Measurements from ENCODE around the gene OR1A1. TPM values are rescaled to one million over a fixed set of nuclear protein-coding genes. Genes with fewer than 3 reads are reported as not detected.
"Not testable (repeated sequence)": the region's sequence is repeated elsewhere in the genome, so short reads cannot be mapped to it uniquely, and the experiment has no call there.

OR1A1 gene
- total RNA-seq (2014; rRNA removed; shearing (Covaris generic)), result not detected in 2 replicates

GRCh38 chr17:3207367-3207766 is at the start of gene OR1A1:
TSS of gene OR1A1 (plus strand) at chr17:3207667. CDS start at chr17:3215621, 7,954 bp downstream.
- DNase-seq (ENCODE audit: low read depth), result no peak

GRCh38 chr17:3167574-3167973 is 39.9 kb upstream of the OR1A1 start:
- DNase-seq (ENCODE audit: low read depth), result no peak

- no peak for DNase-seq (ENCODE audit: low read depth)
These were observed 17.5 kb upstream of the OR1A1 start for GRCh38 chr17:3189961-3190360.

GRCh38 chr17:3197219-3197618 is 10.2 kb upstream of the OR1A1 start, which contains the start of gene OR1A2:
TSS of gene OR1A2 (plus strand) at chr17:3197519. CDS start at chr17:3197519, 0 bp downstream.
- no peak for DNase-seq (ENCODE audit: low read depth)

GRCh38 chr17:3208484-3208883 is 1.0 kb downstream of the OR1A1 start:
- no peak for DNase-seq (ENCODE audit: low read depth)

- DNase-seq (ENCODE audit: low read depth), result no peak
These were observed 5.5 kb downstream of the OR1A1 start for GRCh38 chr17:3213001-3213400.

GRCh38 chr17:3213587-3213986 is 6.1 kb downstream of the OR1A1 start:
- peak; percentile 19 for DNase-seq (ENCODE audit: low read depth)

- DNase-seq (ENCODE audit: low read depth), result not testable (repeated sequence)
These were observed 12.5 kb downstream of the OR1A1 start for GRCh38 chr17:3219978-3220377.

- DNase-seq (ENCODE audit: low read depth), result no peak
These were observed 14.4 kb downstream of the OR1A1 start for GRCh38 chr17:3221850-3222249.

- no peak for DNase-seq (ENCODE audit: low read depth)
These were observed 15.0 kb downstream of the OR1A1 start for GRCh38 chr17:3222505-3222904.

- not testable (repeated sequence) for DNase-seq (ENCODE audit: low read depth)
These were observed 17.4 kb downstream of the OR1A1 start for GRCh38 chr17:3224721-3225352.

GRCh38 chr17:3232300-3232699 is 24.8 kb downstream of the OR1A1 start:
- not testable (repeated sequence) for DNase-seq (ENCODE audit: low read depth)

GRCh38 chr17:3238685-3239084 is 31.2 kb downstream of the OR1A1 start:
- not testable (repeated sequence) for DNase-seq (ENCODE audit: low read depth)

GRCh38 chr17:3241044-3241443 is 33.6 kb downstream of the OR1A1 start:
- not testable (repeated sequence) for DNase-seq (ENCODE audit: low read depth)

- DNase-seq (ENCODE audit: low read depth), result not testable (repeated sequence)
These were observed 37.4 kb downstream of the OR1A1 start for GRCh38 chr17:3244841-3245240.

GRCh38 chr17:3249013-3249412 is 41.5 kb downstream of the OR1A1 start:
- not testable (repeated sequence) for DNase-seq (ENCODE audit: low read depth)

- no peak for DNase-seq (ENCODE audit: low read depth)
These were observed 49.1 kb downstream of the OR1A1 start for GRCh38 chr17:3256575-3256974.

- DNase-seq (ENCODE audit: low read depth), result no peak
These were observed 52.7 kb downstream of the OR1A1 start for GRCh38 chr17:3260163-3260562.

- DNase-seq (ENCODE audit: low read depth), result no peak
These were observed 53.1 kb downstream of the OR1A1 start for GRCh38 chr17:3260600-3260999.

Other genes starting within 250 kb of the OR1A1 start
- gene OR1D5, start 144.1 kb upstream of the OR1A1 start, total RNA-seq (2014; rRNA removed; shearing (Covaris generic)), result not detected in 2 replicates
- not detected in 2 replicates for gene OR1D2, start 103.2 kb upstream of the OR1A1 start, total RNA-seq (2014; rRNA removed; shearing (Covaris generic))
- gene OR1G1, start 80.1 kb upstream of the OR1A1 start, total RNA-seq (2014; rRNA removed; shearing (Covaris generic)), result not detected in 2 replicates
- not detected in 2 replicates for gene OR1A2, start 10.1 kb upstream of the OR1A1 start, total RNA-seq (2014; rRNA removed; shearing (Covaris generic))
- gene OR3A1, start 90.7 kb downstream of the OR1A1 start, total RNA-seq (2014; rRNA removed; shearing (Covaris generic)), result not detected in 2 replicates
- not detected in 2 replicates for gene OR3A2, start 178.6 kb downstream of the OR1A1 start, total RNA-seq (2014; rRNA removed; shearing (Covaris generic))
- gene OR1E1, start 190.7 kb downstream of the OR1A1 start, total RNA-seq (2014; rRNA removed; shearing (Covaris generic)), result not detected in 2 replicates
- 0.23 TPM in 1 of 2 replicates, not detected in the other for gene OR3A3, start 203.7 kb downstream of the OR1A1 start, total RNA-seq (2014; rRNA removed; shearing (Covaris generic))
- not detected in 2 replicates for gene OR1E2, start 226.2 kb downstream of the OR1A1 start, total RNA-seq (2014; rRNA removed; shearing (Covaris generic))